Testis (tissue), 2 donors: ENCODE data around the gene CASK.

ENCODE experiments used
- CTCF ChIP-seq, 3 experiments: fragments of 450-650 bp in 2 of 3; fragments of 200-600 bp in 1 of 3; sonication (generic) in 1 of 3; IDR thresholded peaks; one replicate each; pipeline ENCODE4 v1.5.1; 2016 to 2019; ENCODE audit warnings: antibody characterized with exemption in 3 of 3, mild to moderate bottlenecking in 2 of 3, moderate library complexity in 1 of 3
- POLR2A ChIP-seq: fragments of 450-650 bp; IDR thresholded peaks from one replicate; pipeline ENCODE4 v1.6.1; 2017; ENCODE audit warnings: antibody characterized with exemption, mild to moderate bottlenecking, moderate library complexity

GRCh38 chrX:41665686-41666085 lies 257.7 kb downstream of the CASK start:
- TF ChIP-seq POLR2A (no peak), CTCF (IDR thresholded peaks at IDR 0.05) (no peak)
